GM12891 (cell line): Measurements from ENCODE around the gene MATK.
A peak's percentile ranks its signal among the peaks of the same experiment; 100 is the strongest.

Experiments used
- DNase-seq: peaks from one replicate; pipeline ENCODE4 v3.0.0; 2011; ENCODE audit warnings: low spot score; ENCODE audit not compliant: insufficient read length
- FAIRE-seq: peaks from 2 replicates; lab custom pipeline; 2011; peaks lifted over from hg19 to GRCh38; lab: Jason Lieb, UNC
- PAX5 ChIP-seq: IDR thresholded peaks from 2 replicates; pipeline ENCODE4 v1.6.1; 2011; ENCODE audit warnings: low read length, moderate library complexity, mild to moderate bottlenecking; ENCODE audit not compliant: insufficient read depth, severe bottlenecking
- POLR2A ChIP-seq: IDR thresholded peaks from 2 replicates; pipeline ENCODE4 v1.6.1; 2011; ENCODE audit warnings: low read depth, low read length, control low read depth
- POLR2AphosphoS5 ChIP-seq: IDR thresholded peaks from 2 replicates; pipeline ENCODE4 v1.6.1; 2011; ENCODE audit warnings: low read depth, low read length, control low read depth
- POU2F2 ChIP-seq: IDR thresholded peaks from 2 replicates; pipeline ENCODE4 v1.6.1; 2011; ENCODE audit warnings: low read depth, mild to moderate bottlenecking, control low read depth, low read length, moderate library complexity
- SPI1 ChIP-seq: IDR thresholded peaks from 2 replicates; pipeline ENCODE4 v1.6.1; 2011; ENCODE audit warnings: low read depth, low read length, control low read depth
- TAF1 ChIP-seq: IDR thresholded peaks from 2 replicates; pipeline ENCODE4 v1.6.1; 2011; ENCODE audit warnings: low read depth, low read length, control low read depth

Gene MATK

DNA sequence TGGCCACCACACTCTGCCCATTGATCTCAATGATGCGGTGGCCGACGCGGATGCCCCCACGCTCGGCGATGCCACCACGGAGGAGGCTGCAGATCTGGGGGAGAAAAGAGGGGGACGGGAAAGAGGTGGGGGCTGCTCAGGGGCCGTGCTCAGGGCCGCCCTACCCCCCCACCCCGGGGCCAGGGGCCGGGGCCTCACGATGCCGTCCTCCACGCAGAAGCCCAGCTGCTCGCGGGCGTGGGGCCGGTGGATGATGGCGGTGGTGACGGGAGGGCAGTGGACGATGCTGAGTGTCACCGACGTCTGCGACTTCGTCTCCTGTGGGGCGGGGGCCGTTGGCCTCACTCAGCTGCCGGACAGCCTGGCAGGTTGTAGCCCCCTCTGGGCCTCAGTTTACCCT, 34.9 kb downstream of the MATK start:
- FAIRE-seq: no peak
- no peak for TF ChIP-seq POLR2AphosphoS5
- no peak for TF ChIP-seq PAX5
- TF ChIP-seq POU2F2: no peak
- no peak for TF ChIP-seq TAF1
- TF ChIP-seq POLR2A: no peak
- TF ChIP-seq SPI1: no peak
- no peak for DNase-seq

DNA sequence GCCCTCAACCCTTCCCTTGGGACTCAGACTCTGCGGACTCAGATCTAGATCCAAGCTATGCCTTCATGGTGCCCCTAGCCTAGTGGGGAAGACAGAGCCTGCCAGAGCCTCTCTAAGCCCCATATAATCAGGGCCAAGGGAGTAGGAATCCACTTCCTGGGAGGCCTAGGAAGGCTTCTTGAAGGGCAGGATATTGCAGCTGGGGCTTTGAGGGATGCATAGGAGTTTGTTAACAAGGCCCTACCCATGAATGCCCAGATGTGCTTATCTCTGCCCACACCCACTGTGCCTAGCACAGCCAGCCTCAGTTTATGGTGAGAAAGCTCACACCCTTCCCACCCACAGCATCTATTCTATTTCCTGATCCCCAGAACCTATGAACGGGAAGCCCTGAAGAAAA, 36.0 kb downstream of the MATK start:
- no peak for TF ChIP-seq POLR2A
- TF ChIP-seq POU2F2: no peak
- no peak for TF ChIP-seq POLR2AphosphoS5
- no peak for TF ChIP-seq SPI1
- no peak for TF ChIP-seq PAX5
- TF ChIP-seq TAF1: no peak

DNA sequence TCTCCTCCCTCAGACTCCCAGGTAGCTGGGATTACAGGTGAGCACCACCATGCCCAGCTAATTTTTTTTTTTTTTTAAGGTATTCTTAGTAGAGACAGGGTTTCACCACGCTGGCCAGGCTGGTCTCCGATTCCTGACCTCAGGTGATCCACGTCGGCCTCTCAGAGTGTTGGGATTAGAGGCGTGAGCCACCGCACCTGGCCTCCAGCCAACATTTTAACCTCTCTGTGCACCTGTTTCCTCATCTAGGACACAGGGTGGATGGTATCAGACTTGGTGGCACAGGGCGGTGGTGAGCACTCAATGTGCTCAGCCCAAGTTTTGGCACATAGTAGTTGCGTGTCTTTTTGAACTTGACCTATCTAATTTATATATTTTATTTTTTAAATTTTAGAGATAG, 37.2 kb downstream of the MATK start:
- no peak for DNase-seq
- FAIRE-seq: no peak
- TF ChIP-seq POLR2AphosphoS5: no peak
- TF ChIP-seq POLR2A: no peak
- TF ChIP-seq SPI1: no peak
- TF ChIP-seq TAF1: no peak
- no peak for TF ChIP-seq PAX5
- TF ChIP-seq POU2F2: no peak

More for the DNA sequence above, 36.0 kb downstream of the MATK start:
- FAIRE-seq (no peak), DNase-seq (no peak)

DNA sequence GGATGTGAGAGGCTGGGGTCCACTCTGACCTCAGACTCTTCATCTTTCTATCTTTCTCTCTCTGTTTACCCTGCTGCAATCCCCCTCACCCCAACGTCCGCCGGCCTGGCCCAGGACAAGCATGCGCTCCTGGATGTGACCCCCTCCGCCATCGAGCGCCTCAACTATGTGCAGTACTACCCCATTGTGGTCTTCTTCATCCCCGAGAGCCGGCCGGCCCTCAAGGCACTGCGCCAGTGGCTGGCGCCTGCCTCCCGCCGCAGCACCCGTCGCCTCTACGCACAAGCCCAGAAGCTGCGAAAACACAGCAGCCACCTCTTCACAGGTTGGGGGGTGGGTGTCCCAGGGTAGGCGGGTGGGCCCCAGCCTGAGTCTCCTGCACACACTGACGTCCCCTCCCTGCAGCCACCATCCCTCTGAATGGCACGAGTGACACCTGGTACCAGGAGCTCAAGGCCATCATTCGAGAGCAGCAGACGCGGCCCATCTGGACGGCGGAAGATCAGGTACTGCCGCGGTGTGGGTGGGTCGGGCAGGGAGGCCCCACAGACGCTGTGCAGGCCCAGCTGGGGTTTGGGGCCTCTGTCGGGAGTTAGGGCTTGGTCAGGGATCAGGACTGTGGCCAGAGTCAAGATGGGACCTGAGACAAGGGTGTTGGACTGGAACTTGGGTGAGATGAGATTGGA, 39.7 kb downstream of the MATK start:
- no peak for DNase-seq
- TF ChIP-seq SPI1 (no peak), TAF1 (no peak), POLR2A (no peak), POU2F2 (no peak), PAX5 (no peak), POLR2AphosphoS5 (no peak)
- no peak for FAIRE-seq

DNA sequence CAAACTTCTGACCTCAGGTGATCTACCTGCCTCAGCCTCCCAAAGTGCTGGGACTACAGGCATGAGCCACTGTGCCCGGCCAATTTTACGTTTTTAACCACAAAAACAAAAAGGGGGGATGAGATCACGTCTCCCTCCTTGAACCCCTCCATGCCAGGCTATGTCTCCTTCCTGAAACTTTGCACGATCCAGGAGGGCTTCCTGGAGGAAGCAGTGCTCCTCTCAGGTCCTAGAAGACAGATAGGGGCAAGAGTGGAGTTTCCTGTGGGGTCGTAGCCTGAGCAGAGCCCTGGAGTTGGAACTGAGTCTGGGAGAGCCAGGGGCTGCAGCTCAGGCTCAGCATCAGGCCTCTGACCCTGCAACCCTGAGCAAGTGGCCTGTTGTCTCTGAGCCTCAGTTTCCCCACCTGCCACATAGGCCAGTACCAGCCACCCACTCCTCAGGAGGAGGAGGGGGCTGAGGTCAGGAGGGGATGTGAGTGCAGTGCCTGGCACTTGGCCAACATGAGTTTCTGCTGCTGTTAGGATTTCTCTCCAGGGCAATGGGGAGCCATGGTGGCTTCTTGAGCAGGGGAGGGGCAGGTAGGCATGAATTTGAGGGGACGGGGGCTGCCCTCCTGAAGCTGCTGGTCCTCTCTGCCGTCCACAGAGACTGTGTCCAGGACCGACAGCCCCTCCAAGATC, 40.7 kb downstream of the MATK start:
- no peak for DNase-seq
- TF ChIP-seq POLR2A: no peak
- TF ChIP-seq TAF1: no peak
- TF ChIP-seq PAX5: no peak
- no peak for FAIRE-seq

DNA sequence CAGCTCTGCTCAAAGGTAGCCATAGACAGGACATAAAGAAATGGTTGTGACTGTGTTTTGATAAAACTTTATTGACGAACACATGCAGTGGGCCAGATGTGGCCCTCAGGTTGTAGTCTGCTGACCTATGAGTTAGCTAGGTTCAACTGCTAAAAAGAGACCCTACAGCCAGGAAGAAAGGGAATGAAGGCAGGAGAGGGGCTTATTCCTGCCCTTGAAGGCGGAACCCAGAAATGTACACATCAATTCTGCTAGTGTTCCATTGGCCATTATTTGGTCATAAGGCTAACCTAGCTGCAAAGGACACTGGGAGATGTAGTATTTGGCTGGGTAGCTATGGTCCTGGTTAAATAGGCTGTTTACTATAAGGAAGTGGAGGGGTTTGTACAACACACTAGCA, 42.7 kb downstream of the MATK start:
- TF ChIP-seq SPI1 (no peak), TAF1 (no peak), POU2F2 (no peak), PAX5 (no peak), POLR2A (no peak), POLR2AphosphoS5 (no peak)
- DNase-seq: no peak
- FAIRE-seq: peak; percentile 64

DNA sequence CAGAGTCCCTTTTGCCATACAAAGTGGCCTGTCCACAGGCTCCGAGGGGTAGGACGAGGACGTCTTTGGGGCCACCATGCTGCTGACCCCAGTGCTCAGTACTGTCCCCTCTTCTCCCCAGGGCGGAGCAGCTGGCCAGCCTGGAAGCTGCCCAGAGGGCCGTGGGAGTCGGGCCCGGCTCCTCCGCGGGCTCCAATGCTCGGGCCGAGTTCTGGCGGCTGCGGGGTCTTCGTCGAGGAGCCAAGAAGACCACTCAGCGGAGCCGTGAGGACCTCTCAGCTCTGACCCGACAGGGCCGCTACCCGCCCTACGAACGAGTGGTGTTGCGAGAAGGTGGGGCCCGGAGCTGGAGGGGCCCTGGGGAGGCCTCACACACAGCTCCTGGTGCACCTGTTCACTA, 45.8 kb downstream of the MATK start:
- FAIRE-seq (no peak), DNase-seq (no peak)
- no peak for TF ChIP-seq POU2F2
- no peak for TF ChIP-seq POLR2A
- no peak for TF ChIP-seq PAX5
- TF ChIP-seq POLR2AphosphoS5: no peak
- no peak for TF ChIP-seq SPI1
- TF ChIP-seq TAF1: no peak

DNA sequence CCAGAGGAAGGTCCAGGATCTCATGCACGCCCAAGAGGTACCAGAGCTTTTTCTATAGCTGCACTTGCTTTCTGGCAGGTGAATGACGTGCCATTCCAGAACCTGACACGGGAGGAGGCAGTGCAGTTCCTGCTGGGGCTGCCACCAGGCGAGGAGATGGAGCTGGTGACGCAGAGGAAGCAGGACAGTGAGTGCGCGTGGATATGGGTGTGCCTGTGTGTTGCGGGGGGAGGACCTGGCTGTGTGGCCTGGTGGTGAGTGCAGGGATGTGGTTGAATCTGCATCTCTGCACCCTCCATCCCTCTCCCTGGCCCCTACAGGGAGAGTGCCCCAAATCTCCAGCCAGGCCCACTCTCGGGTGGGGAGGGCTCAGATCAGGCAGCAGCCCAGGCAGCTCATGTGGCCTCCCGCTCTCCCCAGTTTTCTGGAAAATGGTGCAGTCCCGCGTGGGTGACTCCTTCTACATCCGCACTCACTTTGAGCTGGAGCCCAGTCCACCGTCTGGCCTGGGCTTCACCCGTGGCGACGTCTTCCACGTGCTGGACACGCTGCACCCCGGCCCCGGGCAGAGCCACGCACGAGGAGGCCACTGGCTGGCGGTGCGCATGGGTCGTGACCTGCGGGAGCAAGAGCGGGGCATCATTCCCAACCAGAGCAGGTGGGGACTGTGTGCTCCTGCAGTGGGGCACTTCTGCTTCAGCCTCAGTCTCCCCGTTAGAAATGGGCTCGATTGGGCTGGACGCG, 47.5 kb downstream of the MATK start:
- TF ChIP-seq POU2F2: no peak
- no peak for TF ChIP-seq TAF1
- DNase-seq: no peak
- no peak for FAIRE-seq

DNA sequence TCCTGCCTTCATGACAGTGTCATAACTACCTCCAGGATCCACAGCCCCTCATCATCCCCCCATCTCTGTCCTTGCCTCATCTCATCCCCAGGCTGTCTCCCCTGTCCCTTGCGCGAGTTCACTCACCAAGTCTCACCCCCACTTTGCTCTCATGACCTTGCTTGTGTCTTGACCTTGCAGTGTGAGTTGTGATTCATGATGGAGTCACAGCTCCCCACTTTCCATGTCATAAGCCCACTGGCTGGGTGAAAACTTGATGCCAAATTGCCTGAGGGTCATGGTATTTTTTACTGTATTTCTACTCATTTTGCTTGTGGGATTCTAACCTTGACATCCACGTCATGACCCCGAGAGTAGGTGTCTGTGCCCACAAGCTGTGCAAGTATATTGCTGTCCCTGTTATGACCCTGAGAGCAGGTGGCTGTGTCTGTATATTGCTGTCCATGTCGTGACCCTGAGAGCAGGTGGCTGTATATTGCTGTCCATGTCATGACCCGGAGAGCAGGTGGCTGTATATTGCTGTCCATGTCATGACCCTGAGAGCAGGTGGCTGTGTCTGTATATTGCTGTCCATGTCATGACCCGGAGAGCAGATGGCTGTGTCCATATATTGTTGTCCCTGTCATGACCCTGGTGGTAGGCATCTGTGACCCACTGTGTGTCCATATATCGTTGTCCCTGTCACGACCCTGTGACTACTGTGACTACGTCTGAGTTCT, 48.5 kb downstream of the MATK start:
- TF ChIP-seq POU2F2 (no peak), PAX5 (no peak), POLR2A (no peak), POLR2AphosphoS5 (no peak), SPI1 (no peak), TAF1 (no peak)
- FAIRE-seq (no peak), DNase-seq (no peak)
